ENCODE data around the gene N4BP2L2. TPM values are rescaled to one million over a fixed set of nuclear protein-coding genes. Genes with fewer than 3 reads are reported as not detected.

The N4BP2L2 gene
- total RNA-seq, 1 experiment from 2014 or later, result 61.4 TPM

GRCh38 chr13:32515246-32515645 lies 23.3 kb downstream of the N4BP2L2 start:
- Histone ChIP-seq H3K56ac (ENCODE audit: insufficient read length, low read depth, low read length) (no peak overlapping the region), H3K79me2 (ENCODE audit: insufficient read depth, low read length) (no peaks in the 10 kb centered on the region), H4K91ac (ENCODE audit: insufficient read length, low read depth, low read length) (no peak overlapping the region), H3K18ac (ENCODE audit: insufficient read length, low read depth, low read length) (no peak overlapping the region), H3K27me3 (ENCODE audit: insufficient read depth, low read length) (no peaks in the 10 kb centered on the region), H3K79me1 (ENCODE audit: insufficient read depth, low read depth, low read length, poor library complexity, severe bottlenecking) (no peaks in the 10 kb centered on the region), H3T11ph (ENCODE audit: low read length) (no peak overlapping the region), H3K4ac (ENCODE audit: low read depth, low read length) (no peak overlapping the region), H2BK5ac (ENCODE audit: insufficient read length, low read length) (no peak overlapping the region), H2BK15ac (ENCODE audit: low read depth, low read length) (no peak overlapping the region), H3K4me2 (ENCODE audit: insufficient read depth, insufficient read length, low read length) (no peak overlapping the region), H3K27ac (ENCODE audit: insufficient read length, low read depth, low read length) (no peak overlapping the region), H4K8ac (replicated peaks; ENCODE audit: insufficient read length, low read depth, low read length) (no peak overlapping the region), H4K20me1 (ENCODE audit: control insufficient read depth, insufficient read depth, insufficient read length) (no peaks in the 10 kb centered on the region), H3K23ac (ENCODE audit: insufficient read length, low read depth, low read length) (no peak overlapping the region), H3K9ac (ENCODE audit: extremely low read depth, insufficient read length, low read length) (no peak overlapping the region), H2BK20ac (ENCODE audit: low read depth, low read length, poor library complexity, severe bottlenecking) (no peak overlapping the region), H3K4me1 (ENCODE audit: insufficient read depth, low read length) (no peaks in the 10 kb centered on the region), H3K9me3 (ENCODE audit: control insufficient read depth, low read depth, low read length) (no peaks in the 10 kb centered on the region), H4K5ac (ENCODE audit: insufficient read length, low read depth, low read length) (no peak overlapping the region), H2BK120ac (ENCODE audit: low read depth, low read length, poor library complexity, severe bottlenecking) (no peak overlapping the region), H2AFZ (ENCODE audit: low read length) (no peak overlapping the region), H3K23me2 (ENCODE audit: insufficient read length, low read depth, low read length, poor library complexity, severe bottlenecking) (no peaks in the 10 kb centered on the region), H2BK12ac (ENCODE audit: insufficient read length, low read depth, low read length) (no peak overlapping the region), H3K14ac (ENCODE audit: insufficient read depth, low read length) (no peak overlapping the region), H2AK5ac (ENCODE audit: insufficient read length, low read length) (no peak overlapping the region)
- TF ChIP-seq CTCF (conservative IDR thresholded peaks at IDR 0.05), result no peak
- H3K36me3 Mint-ChIP-seq (ENCODE audit: insufficient read depth in 1 of 3, low read depth in 3 of 3), result peaks cover 9 to 41% (median 37%) of the 10 kb centered on the region in 3 experiments; a peak in 6 of 7 replicates
- H3K4me1 Mint-ChIP-seq, result no peaks in the 10 kb centered on the region
- H3K4me3 Mint-ChIP-seq, result no peak overlapping the region
- no CpG with 5 or more reads among the region's 3 CpGs for WGBS (ENCODE audit: extremely low coverage, insufficient read length, low lambda C conversion rate)
- no peaks in the 10 kb centered on the region for H3K9me3 Mint-ChIP-seq
- H3K27me3 Mint-ChIP-seq (ENCODE audit: low read depth), result no peaks in the 10 kb centered on the region
- H3K27ac Mint-ChIP-seq, result no peak overlapping the region
- no peak for DNase-seq
